NCI-H1436 treated with DMSO at 0.1 percent for 48 hours (cell line): Measurements from ENCODE around the gene NPFF.

Experiments
- DNase-seq: peaks from one replicate; lab custom pipeline; 2025; lab: John Stamatoyannopoulos, UW

NPFF gene

GRCh38 chr12:53514628-53515290 is 7.5 kb upstream of the NPFF start:
- DNase-seq = no peak

GRCh38 chr12:53513712-53514410 is 6.6 kb upstream of the NPFF start:
- DNase-seq = no peak

- DNase-seq = no peak
Measured at GRCh38 chr12:53510181-53510812, 3.0 kb upstream of the NPFF start.

GRCh38 chr12:53508534-53509170 is 1.4 kb upstream of the NPFF start:
- DNase-seq = no peak

GRCh38 chr12:53507603-53507885 is 260 bp upstream of the NPFF start:
- no peak for DNase-seq

- DNase-seq = no peak
Measured at GRCh38 chr12:53506450-53506785, 866 bp downstream of the NPFF start.

GRCh38 chr12:53505555-53506449 is 1.5 kb downstream of the NPFF start:
- DNase-seq = no peak

- no peak for DNase-seq
Measured at GRCh38 chr12:53505086-53505485, 2.2 kb downstream of the NPFF start.

- no peak for DNase-seq
Measured at GRCh38 chr12:53504004-53504920, 3.0 kb downstream of the NPFF start.

GRCh38 chr12:53502983-53503728 is 4.1 kb downstream of the NPFF start:
- no peak for DNase-seq

GRCh38 chr12:53502331-53502730 is 5.0 kb downstream of the NPFF start:
- DNase-seq = no peak

GRCh38 chr12:53501615-53502181 is 5.6 kb downstream of the NPFF start:
- no peak for DNase-seq

GRCh38 chr12:53500776-53501614 is 6.3 kb downstream of the NPFF start, which contains the start of gene TARBP2:
TSS of gene TARBP2 (plus strand) at chr12:53501283. CDS start at chr12:53501409, 126 bp downstream.
- peak; percentile 98 for DNase-seq

GRCh38 chr12:53500142-53500775 is 7.0 kb downstream of the NPFF start:
- no peak for DNase-seq

- no peak for DNase-seq
Measured at GRCh38 chr12:53499266-53500141, 7.8 kb downstream of the NPFF start, which contains the start of gene MAP3K12. TSS of gene MAP3K12 (minus strand) at chr12:53499458. CDS start at chr12:53487391, 12,067 bp downstream.

- DNase-seq = no peak
Measured at GRCh38 chr12:53498235-53498630, 9.1 kb downstream of the NPFF start.

GRCh38 chr12:53497461-53497860 is 9.8 kb downstream of the NPFF start:
- no peak for DNase-seq

- DNase-seq = no peak
Measured at GRCh38 chr12:53496752-53497032, 10.6 kb downstream of the NPFF start.
